Activated T-cell treated with anti-CD3 and anti-CD28 coated beads, Interleukin-2, amount 50 U/mL, for 48 hours (primary cell): ENCODE measurements around the gene ARID1B.

Experiments used
- DNase-seq, 2 experiments: peaks; one replicate each; pipeline ENCODE4 v3.0.0-alpha.2; 2020

ARID1B gene

DNA sequence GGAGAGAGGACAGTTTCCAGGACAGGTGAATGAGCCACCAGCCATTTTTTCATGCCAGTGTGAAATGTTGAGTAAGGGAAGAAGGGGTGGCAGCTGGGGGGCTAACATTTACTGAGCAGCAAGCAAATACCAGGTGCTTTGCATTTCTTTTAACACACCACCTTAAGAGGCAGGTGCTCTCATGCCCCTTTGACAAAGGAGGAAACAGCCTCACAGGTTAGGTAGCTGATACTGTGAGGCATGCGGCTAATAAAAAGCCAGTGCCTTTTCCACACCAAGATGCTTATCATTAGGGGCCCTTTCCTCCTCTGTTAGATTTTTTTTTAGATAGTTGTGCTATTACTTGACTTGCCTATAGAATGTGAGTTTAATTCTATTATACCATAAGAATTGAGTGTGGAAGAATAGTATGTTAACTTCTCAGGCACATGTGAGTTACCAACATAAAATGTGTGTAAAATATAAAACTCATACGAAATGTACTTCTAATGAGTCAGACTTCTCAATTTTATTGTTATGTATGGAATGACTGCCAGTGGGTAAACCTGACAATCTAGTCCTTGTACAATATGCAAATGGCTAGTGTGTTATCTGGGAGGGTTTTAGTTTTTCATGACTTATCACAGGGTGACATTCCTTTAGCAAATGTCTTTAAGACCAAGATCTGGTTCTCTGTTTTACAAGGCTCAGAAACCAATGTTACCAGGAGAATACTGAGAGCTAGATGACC is 286.2 kb downstream of the ARID1B start:
- no peak for DNase-seq

DNA sequence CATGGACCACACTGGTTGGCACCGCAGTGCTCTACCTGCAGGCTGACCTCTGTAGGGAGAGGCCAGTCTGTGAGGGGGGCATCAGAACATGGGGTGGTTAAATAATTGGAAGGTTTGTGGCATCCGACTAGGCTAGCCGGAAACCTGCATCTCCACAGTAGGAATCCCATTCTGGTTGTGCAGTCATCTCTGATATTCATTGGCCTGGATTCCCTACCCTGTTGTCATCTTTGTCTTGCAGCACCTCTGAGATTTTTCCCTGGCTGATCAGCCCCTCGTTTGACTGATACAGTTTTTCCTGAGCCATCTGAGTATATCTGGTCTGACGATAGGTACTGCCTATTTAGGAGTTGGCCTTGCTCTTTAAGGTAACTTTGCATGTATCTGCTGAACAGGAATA is 286.7 kb downstream of the ARID1B start:
- DNase-seq, result peak in 1 of 2 experiments; percentile 29

DNA sequence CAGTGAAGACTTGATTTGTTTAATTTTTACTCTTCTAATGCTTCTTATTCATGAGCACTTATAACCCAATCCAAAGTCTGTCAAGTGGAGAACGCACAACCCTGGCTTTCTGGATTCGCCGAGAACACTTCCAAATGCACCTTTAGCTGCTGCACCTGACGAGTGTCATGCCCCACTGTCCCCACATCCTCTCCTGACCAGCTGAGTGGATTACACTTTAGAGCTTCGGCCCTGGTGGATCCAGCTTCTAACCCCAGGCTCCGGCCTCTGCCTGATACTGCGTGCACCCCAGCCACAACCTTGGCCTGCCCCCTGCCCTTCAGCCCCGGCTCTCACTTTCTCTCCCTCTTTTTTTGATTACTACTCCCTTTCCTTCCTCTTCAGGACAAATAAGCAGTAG is 287.3 kb downstream of the ARID1B start:
- DNase-seq, result no peak

DNA sequence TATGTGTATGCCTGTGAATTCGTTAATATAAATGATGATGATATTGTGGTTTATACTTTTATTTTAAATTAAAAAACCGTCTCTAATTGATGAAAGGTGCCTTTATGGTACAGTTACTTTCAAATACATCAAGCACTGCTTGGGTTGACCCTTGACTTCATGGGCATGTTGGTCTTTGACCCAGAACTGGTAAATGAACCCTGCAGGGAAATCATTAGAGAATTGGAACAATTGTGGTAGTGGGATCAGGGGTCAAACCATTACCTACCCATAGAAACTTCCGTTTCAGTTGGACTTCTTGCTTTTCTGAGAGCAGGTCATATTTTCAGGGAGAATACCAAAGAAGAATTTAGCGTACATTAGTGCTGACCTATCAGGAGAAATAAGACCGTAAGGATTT is 288.2 kb downstream of the ARID1B start:
- DNase-seq, result no peak

DNA sequence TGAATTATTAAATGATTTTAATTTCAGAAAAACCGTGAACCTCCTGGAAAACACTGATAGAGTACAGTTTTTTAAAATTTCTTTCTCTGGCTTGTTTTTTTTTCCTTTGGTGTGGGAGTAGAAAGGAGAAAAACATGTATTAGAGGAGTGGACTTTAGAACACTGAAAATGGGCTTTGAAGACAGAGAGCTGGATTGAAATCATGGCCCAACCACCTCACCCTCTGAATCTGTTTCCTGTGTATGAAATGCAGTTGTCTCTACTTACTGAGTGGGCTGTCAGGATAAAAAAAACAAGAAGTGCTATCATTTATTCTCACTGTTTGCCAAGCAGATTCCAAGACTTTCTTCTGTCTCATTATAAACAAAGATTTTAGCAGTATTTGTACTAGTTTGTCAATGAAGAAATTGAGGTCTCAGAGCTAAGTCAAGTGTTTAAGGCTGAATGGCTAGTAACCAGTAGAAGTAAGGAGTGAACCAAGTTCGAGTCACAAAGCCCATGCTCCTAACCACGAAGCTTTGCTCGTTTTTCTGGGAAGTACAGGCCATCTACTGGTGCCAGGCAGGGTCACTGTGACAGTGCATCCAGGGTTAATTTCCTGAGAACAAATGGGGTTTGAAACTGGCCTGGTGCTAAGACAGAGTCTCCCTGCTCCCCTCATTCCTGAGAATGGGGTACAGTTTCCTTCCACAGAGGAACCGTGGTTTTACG is 289.8 kb downstream of the ARID1B start:
- no peak for DNase-seq

DNA sequence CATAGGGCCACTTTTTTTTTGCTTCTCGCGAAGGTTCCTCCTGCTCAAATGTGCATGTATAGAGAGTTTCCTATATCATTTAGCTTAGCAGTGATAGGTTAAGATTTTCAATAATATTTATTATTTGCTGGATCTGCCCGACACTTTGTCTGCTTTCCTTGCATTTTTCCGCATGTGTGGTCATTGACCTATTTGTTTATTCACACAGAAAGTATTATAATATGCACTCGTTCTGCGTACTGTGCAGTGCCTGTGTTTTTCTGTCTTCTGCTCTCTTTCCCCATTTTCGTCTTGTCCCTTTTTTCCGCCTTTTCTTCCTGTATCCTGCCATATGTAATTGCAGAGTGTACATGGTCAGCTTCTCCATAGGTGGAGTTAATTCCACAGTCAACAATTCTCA is 290.3 kb downstream of the ARID1B start:
- no peak for DNase-seq

DNA sequence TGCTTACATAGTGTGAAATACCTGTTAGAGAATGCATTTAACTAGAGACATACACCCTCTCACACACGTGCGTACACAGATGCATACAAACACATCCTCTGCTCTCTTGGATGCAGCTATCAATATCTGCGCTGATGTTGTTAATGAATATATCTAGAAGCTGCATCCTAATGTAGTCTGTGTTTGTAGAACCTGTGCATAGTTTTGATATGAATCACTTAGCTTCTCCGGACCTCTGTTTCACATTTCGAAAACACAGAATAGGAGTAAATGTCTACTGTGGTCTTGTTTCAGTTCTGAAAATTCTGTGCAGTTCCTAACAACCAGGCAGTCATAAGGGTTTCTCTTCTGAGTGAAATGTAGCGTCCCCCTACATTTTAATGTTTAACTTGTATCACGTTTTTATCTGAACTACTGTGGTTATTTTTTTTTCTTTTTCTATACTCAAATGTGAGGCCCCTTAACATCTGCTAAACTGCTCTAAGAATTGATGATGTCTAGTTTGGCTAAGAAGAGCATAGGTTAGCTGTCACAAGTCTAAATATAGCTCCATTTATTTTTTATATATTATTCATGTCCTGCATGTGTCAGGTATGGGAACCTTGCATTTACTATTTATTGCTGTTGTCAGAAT is 291.6 kb downstream of the ARID1B start:
- DNase-seq, result no peak

DNA sequence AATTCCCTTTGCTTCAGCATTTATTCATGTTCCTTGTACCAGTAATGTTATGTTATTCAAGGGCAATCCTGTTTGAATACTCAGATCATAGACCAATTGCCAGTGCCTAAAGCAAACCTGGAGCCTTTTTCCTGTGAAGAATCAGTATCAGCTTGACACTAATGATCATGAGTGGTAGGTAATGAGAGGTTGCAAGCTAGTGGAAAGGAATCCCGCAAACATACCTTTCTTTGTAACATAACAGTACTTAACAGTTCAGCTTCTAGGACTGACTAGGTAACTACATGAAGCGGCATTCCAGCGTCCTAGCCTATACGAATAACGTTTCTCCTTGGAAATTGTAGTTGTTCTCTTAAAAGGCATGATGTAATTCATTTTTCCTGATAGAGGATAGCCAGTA is 292.4 kb downstream of the ARID1B start:
- no peak for DNase-seq

DNA sequence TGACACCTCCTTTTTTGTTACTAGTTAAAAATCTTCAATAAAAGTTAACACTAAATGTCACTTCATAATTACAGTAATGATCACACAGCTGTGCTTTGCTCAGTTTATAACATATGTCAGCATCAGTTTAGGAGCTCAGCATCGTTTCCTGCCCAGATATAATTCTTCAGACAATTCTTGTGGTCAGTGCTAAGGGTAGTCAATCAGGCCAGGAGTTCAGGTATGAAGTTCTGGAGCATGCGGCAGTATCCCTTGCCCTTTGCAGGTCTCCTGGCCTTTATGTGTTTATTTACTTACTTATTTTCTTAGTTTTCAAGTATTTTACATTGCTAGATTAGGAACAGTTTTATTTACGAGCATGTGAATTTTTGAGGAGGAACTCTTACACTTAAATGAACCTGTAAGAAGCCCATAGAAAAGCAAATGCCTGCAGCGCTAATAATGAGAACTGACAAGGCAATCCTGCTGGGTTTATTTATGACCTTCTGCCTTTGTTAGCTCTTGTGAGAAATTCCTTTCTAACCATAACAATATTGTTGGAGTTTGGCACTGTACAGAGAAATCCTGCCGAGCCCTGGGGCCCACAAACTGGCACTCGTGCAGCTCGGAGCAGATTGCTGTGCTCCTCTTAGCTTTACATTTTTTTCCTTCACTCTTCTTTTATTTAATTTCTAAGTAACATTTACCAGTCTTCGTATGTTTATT is 293.4 kb downstream of the ARID1B start:
- no peak for DNase-seq

DNA sequence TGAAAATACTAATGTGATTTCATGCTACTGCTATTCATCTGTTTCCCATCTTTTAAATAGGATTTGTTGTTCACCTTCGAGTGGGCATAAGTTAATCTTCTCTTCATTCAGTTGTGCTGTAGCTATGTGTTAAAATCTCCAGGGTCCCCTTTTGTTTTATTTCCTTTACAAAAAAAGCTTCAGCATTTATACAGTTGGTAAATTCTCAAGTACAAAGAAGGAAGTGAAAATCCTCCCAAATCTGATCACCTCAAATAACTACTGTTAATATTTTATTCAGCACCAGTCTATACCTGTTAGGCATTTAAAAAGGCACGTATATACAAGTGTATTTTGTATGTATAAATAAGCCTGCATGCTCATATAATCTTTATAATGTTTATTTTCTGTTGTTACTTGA is 294.9 kb downstream of the ARID1B start:
- no peak for DNase-seq

DNA sequence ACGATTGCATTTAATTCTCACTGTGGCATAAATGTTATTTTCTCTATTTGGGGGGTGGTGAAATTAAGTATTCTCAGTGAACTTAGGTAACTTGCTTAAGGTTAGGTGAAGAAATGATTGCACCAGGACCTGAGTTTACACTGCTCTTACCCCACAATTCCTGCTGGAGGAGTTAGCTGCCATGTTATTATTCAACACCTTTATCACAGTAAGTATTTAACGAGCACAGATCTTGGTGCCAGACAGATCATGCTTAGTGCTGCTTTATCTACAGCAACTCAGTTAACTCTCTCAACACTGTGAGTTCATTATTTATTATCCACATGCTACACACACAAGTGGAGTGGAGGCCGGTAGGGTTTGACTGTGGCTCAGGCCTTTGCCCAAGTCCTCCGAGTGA is 296.4 kb downstream of the ARID1B start:
- DNase-seq, result no peak

DNA sequence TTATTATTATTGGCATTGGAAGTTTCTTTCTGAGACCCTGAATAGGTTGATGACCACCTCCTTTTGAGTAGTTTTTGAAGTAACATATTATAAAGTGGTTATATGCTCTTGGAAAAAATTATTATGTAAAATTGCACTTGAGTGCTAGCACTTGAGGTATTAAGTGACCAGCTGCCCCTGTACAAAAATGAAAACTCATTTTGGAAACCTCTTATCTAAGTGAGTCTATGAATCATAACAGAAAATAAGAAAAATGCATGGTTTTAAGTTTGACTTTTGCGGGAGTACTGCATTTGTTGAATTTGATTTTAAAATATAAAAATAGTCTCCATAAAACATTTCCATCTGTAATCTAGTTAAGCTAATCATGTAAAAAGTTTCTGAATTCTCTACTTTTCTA is 297.8 kb downstream of the ARID1B start:
- no peak for DNase-seq

DNA sequence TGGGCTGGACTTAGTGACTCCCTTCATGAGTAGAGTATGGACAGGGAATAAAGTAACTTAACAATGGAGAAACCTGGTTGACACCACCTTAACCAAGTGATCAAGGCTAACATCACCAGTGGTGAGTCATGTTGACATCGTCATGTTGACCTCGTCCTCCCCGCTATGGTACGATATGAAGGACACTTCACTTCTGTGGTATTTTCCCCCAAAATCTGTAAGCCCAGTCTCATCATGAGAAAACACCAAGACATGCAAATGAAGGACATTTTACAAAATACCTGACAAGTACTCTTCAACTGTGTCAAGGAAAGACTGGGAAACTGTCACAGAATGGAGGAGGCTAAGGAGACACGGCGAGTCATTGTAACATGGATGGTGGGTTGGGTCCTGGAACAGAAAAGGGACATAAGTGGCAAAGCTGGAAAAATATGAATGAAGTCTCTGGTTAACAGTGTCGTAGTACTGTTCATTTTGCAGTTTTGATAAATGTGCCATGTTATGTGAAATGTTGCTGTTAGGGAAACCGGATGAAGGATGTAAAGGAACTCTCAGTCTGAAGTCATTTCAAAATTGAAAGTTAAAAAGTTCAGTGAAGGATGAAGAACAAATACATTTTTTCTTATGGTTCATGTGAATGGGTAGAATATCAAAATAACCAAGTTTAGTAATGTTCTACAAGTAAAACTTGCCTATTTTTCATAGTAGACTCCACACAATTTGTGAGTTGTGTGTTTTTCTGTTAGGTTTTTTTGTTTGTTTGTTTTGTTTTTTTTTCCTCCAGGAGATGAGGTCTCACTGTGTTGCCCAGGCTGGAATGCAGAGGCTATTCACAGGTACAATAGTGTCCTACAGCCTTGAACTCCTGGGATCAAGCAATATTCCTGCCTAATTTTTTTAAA is 298.6 kb downstream of the ARID1B start:
- peak; percentile 40 to 50 for DNase-seq

DNA sequence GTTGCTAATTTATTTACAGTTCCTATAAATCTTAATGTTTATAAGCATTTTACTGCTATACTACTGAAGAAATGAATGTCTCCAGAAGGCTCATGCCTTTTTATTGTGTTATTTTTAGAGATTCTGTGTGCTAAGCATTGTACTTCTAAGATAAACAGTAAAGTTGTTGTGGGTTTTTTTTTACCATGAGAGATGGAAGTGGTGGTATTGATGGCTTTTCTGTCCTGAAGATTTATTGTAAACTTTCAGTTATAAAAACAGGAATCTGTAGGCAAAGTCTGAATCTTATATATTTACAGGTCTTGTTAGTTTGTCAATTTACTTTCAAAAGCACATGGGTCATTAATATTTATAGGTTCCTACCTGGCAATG is 299.3 kb downstream of the ARID1B start:
- no peak for DNase-seq

DNA sequence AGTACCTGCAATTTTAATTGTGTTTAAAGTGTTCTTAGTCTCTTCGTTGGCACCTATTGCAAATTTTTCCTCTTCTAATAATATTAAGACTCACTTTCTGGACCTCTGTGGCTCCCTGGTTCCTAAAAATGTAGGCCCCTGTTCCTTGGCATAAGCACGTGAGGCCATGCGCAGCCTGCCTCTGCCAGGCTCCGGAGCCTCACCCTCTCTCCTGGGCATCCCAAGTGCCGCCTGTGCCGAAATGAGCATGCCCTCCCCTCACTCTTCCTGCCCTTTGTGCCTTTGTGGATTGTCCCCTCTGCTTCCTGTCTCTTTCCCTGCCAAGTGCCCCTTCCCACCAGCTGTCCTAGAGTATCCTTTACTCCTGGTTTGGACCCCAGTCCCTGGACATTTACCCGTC is 300.1 kb downstream of the ARID1B start:
- no peak for DNase-seq

DNA sequence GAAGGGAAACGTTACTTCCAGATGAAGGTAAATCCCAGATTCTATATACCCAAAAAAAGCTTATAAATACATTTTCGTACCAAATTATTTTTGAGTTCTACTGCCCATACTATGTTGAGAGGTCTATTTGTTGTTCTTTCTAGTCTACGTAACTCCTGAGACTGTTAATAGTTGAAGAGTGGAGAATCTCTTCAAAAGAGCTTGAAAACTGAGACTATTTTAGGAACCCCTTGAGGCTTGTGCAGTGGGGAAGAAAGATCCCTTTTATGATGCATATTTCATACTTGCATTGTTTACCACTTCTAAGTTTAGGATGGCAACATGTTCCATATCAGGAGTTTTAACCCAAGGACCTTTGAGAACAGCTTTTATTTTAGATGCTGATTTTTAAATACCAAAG is 301.1 kb downstream of the ARID1B start:
- no peak for DNase-seq

DNA sequence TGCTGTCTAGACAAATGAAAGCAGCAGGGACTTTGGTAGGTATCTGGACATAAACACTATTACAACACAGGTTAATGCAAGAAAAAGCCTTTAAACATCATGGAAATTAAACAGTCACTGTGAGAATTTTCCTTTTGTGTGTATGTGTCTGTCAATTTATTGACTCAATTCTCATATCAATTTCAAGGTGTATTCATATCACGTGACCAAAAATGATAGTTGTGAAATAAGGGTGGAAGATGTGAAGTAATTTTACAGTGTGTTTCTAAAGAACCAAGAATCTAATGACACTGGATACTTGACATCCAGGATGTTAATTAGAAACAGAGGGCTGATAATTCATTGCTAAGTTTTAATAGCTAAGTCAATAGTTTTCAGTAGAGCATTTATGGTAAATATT is 302.1 kb downstream of the ARID1B start:
- no peak for DNase-seq

DNA sequence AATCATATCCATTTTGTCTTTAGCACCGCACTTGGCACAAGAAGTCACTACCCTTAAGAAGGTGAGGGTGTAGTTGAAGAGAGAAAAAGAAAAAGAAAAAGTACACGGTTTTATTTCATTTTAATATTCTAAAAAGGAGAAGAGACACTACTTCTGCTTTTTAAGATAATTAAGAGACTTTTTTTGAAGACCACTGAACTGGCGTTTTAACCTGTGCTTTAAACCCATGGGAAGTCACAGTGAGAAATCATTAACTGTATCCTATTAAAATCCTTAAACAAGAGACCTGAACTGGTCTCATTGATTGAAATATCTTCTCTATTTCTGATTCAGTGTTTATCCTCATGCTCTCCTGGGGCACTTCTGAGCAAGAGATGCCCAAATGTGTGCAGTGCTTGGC is 302.6 kb downstream of the ARID1B start:
- no peak for DNase-seq

DNA sequence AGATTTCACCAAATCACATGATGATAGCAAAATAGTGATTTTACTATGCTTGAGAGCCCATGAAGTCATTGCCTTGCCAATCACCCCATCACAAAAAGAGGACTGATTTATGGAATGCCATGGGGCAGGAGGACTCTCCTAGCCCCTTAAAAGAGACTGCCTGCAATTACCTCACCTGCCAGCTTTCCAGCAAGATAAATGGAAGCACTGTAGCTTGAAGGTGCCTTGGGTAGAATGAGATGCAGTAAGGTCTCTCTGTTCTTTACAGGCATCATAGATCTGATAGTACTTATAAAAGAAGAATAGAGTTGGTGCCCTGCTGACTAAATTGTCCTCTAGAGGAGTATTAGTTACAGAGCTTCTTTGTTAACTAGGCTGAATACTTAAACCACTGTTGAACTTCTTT is 303.8 kb downstream of the ARID1B start:
- no peak for DNase-seq

DNA sequence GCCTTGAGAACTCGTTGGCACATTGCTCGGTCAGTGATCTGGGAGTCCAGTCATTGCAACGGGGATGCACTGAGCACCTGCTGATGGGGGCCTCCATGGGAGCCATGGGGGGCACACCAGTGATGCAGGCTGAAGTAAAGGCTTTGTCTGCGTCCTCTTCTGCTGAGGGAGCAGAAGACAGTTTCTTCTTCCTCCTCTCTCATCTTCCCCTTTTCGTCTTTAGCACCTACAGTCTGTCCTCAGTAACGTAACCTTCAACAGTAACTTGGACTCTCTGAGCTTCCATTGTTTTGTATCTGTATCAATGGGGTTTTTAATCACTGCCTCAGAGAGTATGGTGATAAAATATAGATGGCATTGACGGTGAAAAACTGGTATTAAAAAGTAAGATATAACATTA is 306.2 kb downstream of the ARID1B start:
- no peak for DNase-seq

DNA sequence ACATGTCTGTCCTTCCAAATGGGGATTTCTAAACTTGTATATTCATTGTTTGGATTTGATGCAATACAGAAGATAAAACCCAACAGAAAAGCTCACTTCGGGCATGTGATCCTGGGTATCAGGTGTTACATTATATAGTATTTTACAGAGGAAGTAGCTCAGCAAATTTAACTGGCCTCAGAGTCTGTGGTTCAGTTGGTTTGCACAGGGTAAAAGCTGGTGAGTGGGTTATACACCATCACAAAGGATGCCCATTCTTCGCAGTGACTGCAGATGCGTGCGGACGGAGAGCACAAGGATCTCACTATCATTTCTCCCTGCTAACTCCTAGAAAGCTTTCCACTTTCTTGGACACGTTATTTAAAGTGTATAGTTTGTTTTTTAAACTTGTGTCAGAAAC is 309.5 kb downstream of the ARID1B start:
- no peak for DNase-seq

DNA sequence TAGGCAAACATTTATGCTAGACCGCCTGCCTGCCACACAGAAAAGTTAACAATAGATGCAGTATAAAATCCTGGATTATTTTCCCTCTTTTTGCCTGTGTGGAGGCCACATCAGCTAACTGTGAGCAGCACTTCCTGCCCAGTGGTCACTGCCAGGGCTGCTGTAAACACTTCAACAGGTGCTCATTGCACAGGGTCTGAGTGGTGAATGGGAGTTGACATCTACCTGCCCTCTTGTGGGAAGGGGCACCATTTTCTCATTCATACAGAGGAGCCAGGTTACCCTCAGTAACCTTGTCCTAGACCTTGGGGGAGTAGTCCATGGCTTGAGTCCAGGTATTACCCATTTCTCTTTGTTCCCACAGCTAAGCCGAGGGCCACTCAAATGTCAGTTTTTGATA is 310.8 kb downstream of the ARID1B start:
- no peak for DNase-seq

DNA sequence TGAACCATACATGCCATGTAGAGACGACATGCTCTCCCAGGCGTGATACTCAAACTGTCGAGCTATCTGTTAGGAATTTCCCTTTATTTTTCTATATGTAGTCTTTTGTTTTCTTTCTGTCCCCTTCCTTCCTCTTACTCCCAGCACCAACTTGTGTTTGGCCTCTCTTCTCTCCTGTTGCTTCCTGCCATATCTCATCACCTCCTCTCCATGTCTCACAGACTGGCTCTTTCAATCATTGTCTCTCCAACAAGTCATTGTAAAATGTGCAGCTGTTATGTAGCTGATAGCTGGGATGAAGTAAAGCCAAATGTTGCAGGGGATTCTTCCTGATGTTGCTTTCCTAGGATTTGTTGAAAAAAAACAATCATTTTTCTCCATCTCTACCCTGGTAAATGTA is 311.7 kb downstream of the ARID1B start:
- DNase-seq, result no peak
